GM15510 (cell line): Measurements from ENCODE around the gene CENPP.

Source experiments
- POLR2A ChIP-seq: IDR thresholded peaks from 3 replicates; pipeline ENCODE4 v1.6.1; 2011; ENCODE audit warnings: borderline replicate concordance; ENCODE audit not compliant: insufficient read length; ENCODE audit errors: extremely low read depth

CENPP gene

DNA sequence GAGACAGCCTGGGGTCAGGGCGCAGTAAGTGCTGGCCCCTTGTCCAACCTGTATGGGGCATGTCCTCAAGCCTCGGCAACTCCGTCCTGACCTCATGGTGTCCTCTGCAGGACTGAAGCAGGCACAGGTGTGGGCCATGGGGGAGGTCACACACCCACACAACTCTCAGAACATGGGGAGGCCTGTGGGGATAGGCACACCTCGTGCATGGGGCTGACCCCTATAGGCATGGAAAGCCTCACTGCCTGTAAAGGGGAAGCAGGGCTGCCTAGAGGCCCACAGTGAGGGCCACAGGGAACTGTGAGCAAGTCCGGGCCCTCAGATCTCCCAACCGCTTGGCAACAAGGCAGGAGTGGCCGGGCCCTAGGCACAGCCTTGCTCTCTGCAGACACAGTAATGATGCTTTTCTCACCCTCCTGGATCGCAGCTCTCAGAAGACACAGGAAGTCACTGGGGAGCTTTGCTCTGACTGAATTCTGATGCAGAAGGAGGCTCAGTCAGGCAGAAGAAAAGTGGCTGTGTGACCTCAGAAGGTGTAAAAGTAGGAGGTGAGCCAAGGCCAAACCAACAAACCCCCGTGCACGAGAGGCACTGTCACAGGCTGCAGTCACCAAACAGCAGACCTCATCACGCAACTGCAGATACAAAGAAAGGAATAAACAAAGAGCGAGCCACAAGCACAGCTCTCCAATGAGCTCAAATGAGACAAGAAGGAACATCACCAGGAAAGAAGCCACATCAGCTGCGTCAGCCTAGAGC lies 338.8 kb downstream of the CENPP start:
- TF ChIP-seq POLR2A: no peak

DNA sequence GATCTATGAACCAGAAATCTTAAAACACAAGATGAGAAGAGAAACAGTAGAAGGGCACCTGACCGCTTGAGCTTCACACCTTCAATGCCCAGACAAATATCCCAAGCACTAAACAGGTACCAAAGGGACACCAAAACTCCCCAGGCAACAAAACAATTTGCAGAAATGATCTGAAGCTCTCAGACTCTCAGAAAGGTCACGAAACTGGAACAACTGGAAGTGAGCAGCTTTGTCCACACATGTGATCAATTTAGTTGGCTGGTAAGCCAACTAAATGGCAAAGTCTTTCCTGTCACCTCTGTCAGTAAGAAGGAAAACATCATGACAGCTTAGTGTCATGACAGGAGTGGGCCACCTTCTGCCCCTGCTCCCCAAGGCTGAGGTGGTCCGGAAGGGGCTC lies 340.1 kb downstream of the CENPP start:
- no peak for TF ChIP-seq POLR2A

DNA sequence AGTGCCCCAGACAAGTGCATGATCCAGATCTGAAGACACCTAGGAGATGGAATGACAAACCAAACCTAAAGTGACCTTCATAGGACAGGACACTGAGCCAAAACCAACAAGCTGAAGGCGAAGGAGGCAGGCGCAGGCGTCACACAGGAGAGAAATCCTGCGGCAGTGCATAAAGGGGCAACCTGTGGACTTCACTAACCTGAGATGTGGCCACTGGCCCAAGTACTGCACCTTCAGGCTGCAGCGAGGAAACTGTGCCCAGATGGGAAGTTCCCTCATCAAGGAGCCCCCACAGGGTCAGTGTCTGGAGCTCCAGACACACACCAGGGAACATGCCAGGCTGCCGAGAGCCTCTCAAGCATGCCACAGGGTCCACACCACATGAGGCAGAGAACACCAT lies 340.5 kb downstream of the CENPP start:
- no peak for TF ChIP-seq POLR2A

DNA sequence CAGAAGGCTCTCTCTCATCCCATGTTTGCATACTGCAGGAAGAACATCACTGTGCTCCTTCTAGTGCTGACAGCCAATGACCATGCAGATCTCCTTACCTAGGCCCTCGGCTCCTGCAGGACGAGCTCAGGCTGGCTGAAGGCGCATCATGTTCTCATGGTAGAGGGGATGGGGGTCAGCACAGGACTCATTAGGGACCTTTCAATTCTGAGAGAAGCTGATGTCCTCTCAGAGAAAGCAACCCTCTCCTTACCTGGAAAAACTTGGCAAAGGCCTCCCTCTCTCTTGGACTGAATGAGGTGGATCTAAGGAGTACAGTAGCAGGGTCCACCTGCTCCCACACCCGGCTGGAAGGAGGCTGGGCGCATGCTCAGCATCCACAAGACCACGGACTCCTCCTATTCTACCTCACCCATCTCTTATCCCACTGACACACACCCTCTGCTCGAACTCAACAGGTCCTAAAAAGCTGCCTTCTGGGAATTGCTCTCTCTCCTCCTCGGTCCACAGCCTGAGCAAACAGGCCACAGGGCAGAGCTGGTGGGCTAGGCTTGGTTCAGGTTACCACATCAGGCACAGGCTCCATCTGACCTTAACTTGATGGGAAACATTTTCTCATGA lies 341.3 kb downstream of the CENPP start:
- no peak for TF ChIP-seq POLR2A

DNA sequence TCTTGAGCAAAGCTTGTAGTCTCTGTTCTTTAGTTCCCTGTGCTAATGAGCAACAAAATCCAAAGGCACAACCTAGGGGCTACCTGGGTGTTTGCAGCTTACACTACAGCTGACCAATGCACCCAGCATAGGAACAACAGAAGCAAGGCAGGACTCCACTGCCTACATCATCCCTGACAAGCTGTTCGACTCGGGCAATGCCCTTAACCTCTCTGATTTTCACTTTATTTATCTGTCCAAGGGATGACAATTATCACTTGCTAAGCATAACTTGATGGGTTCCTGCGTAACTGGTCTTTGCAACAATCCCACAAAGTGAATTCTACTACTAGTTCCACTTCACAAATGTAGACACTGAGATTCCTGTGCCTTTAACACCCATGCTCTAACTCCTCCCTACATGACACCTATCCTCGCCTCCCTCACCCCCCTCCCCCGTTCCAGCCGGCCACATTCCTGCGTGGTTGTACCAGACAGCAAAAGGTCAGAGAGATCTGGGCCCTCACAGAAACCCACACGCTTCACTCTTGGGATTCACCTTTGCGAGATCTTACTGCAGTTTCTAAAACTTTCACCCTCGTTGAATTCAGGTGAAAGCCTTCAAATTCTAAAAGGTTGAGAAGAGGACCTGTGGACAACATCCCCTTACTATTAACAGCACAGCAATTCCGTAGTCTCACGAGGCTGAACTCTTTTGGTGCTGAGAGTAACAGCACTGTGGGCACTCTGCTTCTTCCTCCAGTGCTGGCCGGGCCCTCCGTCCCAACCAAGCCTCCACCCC lies 343.2 kb downstream of the CENPP start:
- TF ChIP-seq POLR2A: no peak

DNA sequence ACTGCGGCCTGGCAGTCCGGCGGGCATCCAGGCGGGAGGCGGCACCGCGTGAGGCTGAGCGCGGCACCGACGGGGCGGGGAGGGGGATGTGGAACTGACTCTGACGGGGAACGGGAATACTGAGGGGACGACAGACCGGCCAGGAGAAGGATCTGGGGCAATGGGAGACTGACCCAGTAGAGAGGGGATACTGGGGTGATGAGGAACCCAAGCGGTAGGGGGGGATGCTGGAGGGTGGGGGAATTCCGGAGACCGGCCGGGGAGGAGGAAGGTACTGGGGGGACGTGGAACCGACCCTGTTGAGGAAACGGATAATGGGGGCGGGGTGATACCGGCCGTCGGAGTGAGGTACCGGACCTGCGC lies 343.8 kb downstream of the CENPP start:
- no peak for TF ChIP-seq POLR2A
